Mucosa of stomach (tissue), 1 donor: ENCODE measurements around the gene LSR.

Experiments
- H3K27me3 ChIP-seq: one replicate; pipeline ENCODE4 v1.7.0; 2013; ENCODE audit warnings: mild to moderate bottlenecking, low read length; ENCODE audit not compliant: control insufficient read depth, insufficient read depth
- H3K36me3 ChIP-seq: one replicate; pipeline ENCODE4 v1.7.0; 2013; ENCODE audit warnings: low read length; ENCODE audit not compliant: control insufficient read depth, insufficient read depth
- H3K4me1 ChIP-seq: one replicate; pipeline ENCODE4 v1.7.0; 2013; ENCODE audit warnings: mild to moderate bottlenecking, low read length; ENCODE audit not compliant: control insufficient read depth, insufficient read depth
- H3K4me3 ChIP-seq: one replicate; pipeline ENCODE4 v1.7.0; 2013; ENCODE audit warnings: low read length
- H3K9ac ChIP-seq: one replicate; pipeline ENCODE4 v1.7.0; 2013; ENCODE audit warnings: mild to moderate bottlenecking, low read length, moderate library complexity
- H3K9me3 ChIP-seq: one replicate; pipeline ENCODE4 v1.7.0; 2013; ENCODE audit warnings: mild to moderate bottlenecking, low read length, moderate library complexity; ENCODE audit not compliant: control insufficient read depth
- donor health status: Pancreatic carcinoma.

LSR gene

DNA sequence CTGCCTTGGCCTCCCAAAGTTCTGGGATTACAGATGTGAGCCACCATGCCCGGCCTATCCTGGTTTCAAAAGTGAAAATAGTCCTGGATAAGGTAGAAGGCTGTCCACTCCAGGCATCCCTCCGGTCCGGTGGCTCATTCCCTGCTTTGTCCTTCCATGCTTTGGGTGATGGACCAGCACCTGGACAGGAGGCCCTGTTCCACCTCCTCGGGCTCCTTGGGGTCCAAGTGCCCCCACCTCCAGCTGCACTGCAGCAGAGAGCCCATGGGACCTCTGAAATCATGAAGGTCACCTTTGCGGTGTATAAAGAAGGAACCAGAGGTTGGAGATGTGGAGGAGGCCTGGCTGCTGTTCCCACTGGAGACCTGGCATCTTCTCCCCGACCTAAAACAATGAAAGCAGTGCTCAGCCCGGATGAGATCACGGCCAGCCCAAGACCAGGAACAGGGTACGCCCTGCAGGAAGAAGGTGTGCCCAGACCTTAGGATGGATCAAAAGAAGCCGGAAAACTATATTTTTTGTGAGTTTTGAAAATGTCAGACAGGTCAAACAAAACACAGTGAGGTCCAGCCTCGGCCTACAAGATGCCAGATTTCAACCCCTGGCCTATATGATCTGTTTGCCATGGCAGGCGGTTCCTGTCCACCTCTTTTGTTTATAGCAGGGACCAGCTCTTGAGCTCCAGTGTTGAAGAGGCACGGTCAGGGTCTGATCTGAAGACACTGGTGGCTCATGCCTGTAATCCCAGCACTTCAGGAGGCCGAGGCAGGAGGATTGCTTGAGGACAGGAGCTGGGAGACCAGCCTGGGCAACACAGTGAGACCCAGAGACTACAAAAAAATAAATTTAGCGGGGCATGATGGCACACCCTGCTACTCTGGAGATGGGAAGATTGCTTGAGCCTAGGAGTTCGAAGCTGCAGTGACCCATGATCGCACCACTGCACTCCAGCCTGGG, 5.8 kb downstream of the LSR start:
- Histone ChIP-seq H3K4me3 (no peak overlapping the region), H3K9me3 (no peaks in the 10 kb centered on the region), H3K4me1 (peaks cover 44% of the 10 kb centered on the region), H3K27me3 (no peaks in the 10 kb centered on the region), H3K9ac (no peak overlapping the region), H3K36me3 (peaks cover 3% of the 10 kb centered on the region)

DNA sequence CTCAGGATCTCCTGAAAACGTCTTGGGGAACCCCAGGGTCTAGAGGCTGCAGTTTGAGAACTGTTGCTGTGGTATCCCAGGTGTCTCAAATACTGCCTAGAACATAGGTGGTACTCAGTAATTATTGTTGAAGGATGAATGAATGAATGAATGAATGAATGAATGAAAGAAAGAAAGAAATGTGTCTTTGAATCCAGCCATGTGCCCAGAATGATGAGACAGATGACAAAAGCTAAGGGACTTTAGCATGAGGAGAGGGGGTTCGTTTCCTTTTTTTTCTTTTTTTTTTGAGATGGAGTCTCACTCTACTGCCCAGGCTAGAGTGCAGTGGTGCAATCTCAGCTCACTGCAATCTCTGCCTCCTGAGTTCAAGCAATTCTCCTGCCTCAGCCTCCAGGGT, 7.8 kb downstream of the LSR start:
- no peaks in the 10 kb centered on the region for H3K9me3 ChIP-seq
- H3K27me3 ChIP-seq, result no peaks in the 10 kb centered on the region
- H3K4me3 ChIP-seq, result no peak overlapping the region
- no peak overlapping the region for H3K9ac ChIP-seq
- H3K4me1 ChIP-seq, result peaks cover 29% of the 10 kb centered on the region
- H3K36me3 ChIP-seq, result no peaks in the 10 kb centered on the region

- Histone ChIP-seq H3K27me3 (no peaks in the 10 kb centered on the region), H3K4me1 (peaks cover 28% of the 10 kb centered on the region), H3K9ac (no peak overlapping the region), H3K9me3 (no peaks in the 10 kb centered on the region), H3K4me3 (no peak overlapping the region), H3K36me3 (no peaks in the 10 kb centered on the region)
Observed at GRCh38 chr19:35257113-35257461, 8.3 kb downstream of the LSR start.

DNA sequence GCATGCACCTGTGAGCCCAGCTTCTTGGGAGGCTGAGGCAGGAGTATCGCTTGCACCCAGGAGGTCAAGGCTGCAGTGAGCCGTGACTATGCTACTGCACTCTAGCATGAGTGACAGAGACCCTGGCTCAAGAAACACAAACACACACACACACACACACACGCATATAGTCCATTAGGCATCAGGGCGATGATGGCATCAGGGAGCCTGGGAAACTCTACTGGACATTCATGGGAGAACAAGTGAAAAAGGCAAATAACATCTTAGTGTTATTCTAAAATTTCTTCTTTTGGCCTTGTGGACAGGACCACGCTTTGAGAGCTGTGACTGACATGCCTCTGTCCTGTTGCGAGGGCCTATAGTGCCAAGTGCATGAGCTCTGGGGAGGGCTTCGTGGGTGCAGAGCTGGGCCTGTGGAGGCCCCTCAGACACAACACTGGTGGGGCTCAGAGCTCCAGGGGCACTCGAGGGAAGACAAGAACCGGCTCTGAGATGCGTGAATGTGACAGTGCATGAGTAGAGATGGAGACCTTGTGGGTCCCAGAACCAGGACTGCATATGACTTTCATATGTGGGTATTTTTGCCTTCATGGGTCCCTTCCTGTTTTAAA, 12.0 kb downstream of the LSR start:
- Histone ChIP-seq H3K4me1 (peaks cover 14% of the 10 kb centered on the region), H3K9me3 (no peaks in the 10 kb centered on the region), H3K36me3 (peaks cover 6% of the 10 kb centered on the region), H3K27me3 (no peaks in the 10 kb centered on the region), H3K9ac (no peak overlapping the region), H3K4me3 (no peak overlapping the region)

GRCh38 chr19:35261356-35262100, 12.7 kb downstream of the LSR start:
- no peaks in the 10 kb centered on the region for H3K9me3 ChIP-seq
- H3K36me3 ChIP-seq, result peaks cover 6% of the 10 kb centered on the region
- peaks cover 16% of the 10 kb centered on the region for H3K4me1 ChIP-seq
- no peaks in the 10 kb centered on the region for H3K27me3 ChIP-seq
- H3K9ac ChIP-seq, result no peak overlapping the region
- H3K4me3 ChIP-seq, result no peak overlapping the region

DNA sequence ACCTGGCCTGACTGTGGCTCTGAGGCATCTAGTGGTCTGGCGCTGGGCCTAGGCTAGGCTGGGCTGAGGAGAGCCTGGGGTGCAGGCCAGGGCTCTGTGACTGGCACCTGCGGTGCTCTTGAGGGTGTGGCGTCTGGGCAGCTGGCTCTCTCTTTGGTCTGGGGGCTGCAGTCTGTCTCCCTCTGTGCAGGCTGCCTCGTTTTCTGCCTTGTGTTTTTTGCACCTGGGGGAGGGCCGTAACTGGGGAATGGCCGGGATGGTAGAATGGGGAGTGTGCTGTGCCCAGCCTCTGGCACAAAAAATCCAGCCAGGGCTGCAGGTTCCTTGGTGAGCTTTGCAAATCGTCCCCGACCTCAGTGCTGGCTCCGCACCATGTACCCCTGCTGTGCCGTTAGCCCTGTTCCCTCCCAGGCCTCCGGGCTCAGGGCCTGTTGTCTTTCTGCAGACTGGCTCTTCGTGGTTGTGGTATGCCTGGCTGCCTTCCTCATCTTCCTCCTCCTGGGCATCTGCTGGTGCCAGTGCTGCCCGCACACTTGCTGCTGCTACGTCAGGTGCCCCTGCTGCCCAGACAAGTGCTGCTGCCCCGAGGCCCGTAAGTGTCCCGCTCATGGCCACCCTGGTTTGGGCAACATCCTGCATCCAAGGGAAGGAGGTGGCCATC, 13.4 kb downstream of the LSR start:
- no peaks in the 10 kb centered on the region for H3K9me3 ChIP-seq
- H3K4me3 ChIP-seq, result no peak overlapping the region
- no peaks in the 10 kb centered on the region for H3K27me3 ChIP-seq
- H3K9ac ChIP-seq, result no peak overlapping the region
- H3K4me1 ChIP-seq, result peaks cover 20% of the 10 kb centered on the region
- peaks cover 6% of the 10 kb centered on the region for H3K36me3 ChIP-seq

DNA sequence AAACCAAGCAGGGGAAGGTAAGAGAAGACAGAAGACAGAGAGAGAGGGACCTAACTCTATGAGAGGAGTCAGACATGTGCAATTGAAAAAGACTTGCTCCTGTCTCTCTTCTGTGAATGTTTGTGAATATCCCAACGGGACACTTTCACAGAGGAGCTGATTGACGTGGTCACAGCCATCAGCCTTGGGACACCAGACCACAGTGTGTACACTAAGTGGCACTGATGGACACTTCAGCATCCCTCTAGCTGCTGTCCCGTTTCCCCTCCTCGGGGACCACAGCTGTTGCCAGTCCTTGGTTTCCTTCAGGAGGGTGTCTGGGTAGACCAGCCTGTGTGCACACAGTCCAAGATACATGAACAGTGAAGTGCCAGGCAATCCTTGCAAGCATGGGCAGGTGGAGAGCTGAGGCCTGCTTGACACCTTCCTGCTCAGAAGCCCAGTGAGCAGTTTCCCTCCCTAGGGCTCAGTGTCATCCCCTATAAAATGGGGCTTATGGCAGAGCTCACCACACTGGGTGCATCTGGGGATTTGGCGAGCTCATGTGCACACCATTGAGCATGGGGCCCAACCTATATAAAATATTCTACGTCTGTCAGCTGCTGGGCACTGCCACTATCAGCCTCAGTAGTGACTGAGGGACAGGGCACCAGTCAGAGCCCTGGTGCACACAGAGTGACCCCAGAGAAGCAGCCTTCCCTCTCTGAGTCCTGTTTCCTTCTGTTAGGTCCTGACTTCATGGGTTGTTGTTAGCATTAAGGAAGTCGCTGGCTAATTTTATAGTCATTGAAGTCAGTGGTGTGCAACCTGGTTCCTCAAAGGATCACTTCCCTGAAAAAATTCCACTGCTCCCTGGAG, 15.7 kb downstream of the LSR start:
- Histone ChIP-seq H3K27me3 (no peaks in the 10 kb centered on the region), H3K9me3 (no peaks in the 10 kb centered on the region), H3K9ac (no peak overlapping the region), H3K4me3 (no peak overlapping the region), H3K4me1 (peaks cover 21% of the 10 kb centered on the region), H3K36me3 (peaks cover 6% of the 10 kb centered on the region)

DNA sequence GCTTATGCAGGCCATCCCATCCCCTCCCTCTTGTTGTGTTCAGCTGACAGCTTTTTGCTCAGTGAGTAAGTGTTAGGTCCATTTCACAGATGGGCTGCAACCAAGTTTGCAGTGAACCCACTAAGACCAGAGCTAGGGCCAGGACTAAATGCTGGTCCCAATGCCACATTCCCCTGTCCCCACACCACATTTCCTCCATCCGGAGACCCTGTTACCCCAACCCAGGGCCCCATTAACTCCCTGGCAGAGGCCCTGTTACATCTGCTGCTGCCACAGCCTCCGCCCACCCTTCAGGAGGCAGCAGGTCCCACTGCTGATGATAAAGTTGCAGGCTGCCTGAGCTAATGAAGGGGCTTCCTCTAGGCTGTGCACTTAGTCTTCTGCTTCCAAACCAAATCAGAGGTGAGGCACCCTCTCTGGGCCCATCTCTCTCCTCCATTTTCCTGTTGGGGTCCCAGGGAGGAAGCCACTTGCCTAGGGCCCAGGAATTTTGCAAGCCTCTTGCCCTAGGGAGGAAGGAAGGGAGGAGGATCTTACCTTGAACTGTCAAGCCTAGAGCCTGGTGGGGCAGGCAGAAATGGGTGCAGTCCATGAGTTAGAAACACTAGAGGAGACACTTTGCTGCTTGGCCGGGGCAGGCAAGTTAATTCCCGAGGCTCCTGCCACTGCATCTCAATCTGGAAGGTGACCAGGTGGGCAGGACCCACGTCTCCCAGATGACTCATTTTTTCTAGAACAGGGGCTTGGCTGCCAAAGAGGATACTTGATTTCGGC, 16.5 kb downstream of the LSR start:
- Histone ChIP-seq H3K36me3 (peaks cover 6% of the 10 kb centered on the region), H3K4me1 (peaks cover 27% of the 10 kb centered on the region), H3K27me3 (no peaks in the 10 kb centered on the region), H3K9me3 (no peaks in the 10 kb centered on the region), H3K9ac (no peak overlapping the region), H3K4me3 (no peak overlapping the region)

DNA sequence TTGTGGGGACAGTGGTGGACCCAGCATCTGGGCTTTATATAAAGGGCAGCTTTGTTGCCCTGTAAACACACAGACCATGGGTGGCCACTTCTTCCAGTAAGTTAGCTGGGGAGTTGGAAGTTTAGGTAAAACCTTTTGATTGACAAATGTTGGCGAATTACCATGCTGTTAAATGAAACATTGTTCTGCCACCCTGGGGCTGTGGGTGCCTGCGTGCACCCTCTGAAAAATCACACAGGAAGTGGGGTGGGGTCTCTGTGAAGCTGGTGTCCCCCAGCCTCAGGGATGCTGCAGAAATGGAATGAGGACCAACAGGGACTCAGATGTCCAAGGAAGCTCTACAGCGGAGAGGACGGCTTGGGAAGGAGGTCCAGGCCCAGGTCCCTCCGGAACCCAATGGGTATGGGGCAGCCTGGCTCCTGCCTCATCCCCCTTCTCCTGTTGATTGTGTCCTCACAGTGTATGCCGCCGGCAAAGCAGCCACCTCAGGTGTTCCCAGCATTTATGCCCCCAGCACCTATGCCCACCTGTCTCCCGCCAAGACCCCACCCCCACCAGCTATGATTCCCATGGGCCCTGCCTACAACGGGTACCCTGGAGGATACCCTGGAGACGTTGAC, 17.2 kb downstream of the LSR start:
- Histone ChIP-seq H3K27me3 (no peaks in the 10 kb centered on the region), H3K9ac (no peak overlapping the region), H3K4me1 (peaks cover 27% of the 10 kb centered on the region), H3K4me3 (no peak overlapping the region), H3K36me3 (peaks cover 8% of the 10 kb centered on the region), H3K9me3 (no peaks in the 10 kb centered on the region)

DNA sequence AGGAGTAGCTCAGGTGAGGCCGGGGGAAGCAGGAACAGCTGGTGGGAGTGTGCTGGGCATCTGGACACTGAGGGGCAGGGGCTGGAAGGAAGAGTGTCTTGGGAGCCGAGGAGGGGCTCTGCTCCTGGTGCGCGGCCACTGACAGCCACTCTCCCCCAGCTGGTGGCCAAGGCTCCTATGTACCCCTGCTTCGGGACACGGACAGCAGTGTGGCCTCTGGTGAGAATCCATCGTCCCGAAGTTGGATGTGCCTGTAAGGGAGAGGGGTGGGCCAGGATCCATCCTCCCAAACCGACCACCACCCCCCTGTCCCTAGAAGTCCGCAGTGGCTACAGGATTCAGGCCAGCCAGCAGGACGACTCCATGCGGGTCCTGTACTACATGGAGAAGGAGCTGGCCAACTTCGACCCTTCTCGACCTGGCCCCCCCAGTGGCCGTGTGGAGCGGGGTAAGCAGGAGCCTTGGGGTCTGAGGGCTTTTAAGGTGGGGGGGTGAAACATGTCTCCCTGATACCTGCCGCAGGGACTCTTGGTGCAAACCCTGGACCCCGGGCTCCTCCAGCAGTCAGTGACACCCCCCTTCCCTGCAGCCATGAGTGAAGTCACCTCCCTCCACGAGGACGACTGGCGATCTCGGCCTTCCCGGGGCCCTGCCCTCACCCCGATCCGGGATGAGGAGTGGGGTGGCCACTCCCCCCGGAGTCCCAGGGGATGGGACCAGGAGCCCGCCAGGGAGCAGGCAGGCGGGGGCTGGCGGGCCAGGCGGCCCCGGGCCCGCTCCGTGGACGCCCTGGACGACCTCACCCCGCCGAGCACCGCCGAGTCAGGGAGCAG, 17.9 kb downstream of the LSR start:
- peak overlapping the region; percentile 83 for H3K9ac ChIP-seq
- H3K9me3 ChIP-seq, result no peaks in the 10 kb centered on the region
- H3K36me3 ChIP-seq, result peaks cover 15% of the 10 kb centered on the region
- no peaks in the 10 kb centered on the region for H3K27me3 ChIP-seq
- no peak overlapping the region for H3K4me3 ChIP-seq
- H3K4me1 ChIP-seq, result peaks cover 27% of the 10 kb centered on the region
